A549 treated with GW870086 at 1 μM for 4 hours (cell line): ENCODE measurements around the gene REN. TPM values are rescaled to one million over a fixed set of nuclear protein-coding genes. Genes with fewer than 3 reads are reported as not detected.

Experiments used
- total RNA-seq: library from RNA; stranded (reverse); fragments of 200-300 nt; extraction: Qiagen RNA extraction; gene quantifications from 5 replicates; pipeline ENCODE4 v1.2.3, GENCODE V29; 2022; ENCODE audit warnings: low read depth

Gene REN
- total RNA-seq, result 0.13 TPM in 1 of 5 replicates, not detected in the others

GRCh38 chr1:204166219-204166618 lies at the start of gene REN:
Gene REN (minus strand): TSS chr1:204166337. CDS start chr1:204166293, 44 bp downstream.

DNA sequence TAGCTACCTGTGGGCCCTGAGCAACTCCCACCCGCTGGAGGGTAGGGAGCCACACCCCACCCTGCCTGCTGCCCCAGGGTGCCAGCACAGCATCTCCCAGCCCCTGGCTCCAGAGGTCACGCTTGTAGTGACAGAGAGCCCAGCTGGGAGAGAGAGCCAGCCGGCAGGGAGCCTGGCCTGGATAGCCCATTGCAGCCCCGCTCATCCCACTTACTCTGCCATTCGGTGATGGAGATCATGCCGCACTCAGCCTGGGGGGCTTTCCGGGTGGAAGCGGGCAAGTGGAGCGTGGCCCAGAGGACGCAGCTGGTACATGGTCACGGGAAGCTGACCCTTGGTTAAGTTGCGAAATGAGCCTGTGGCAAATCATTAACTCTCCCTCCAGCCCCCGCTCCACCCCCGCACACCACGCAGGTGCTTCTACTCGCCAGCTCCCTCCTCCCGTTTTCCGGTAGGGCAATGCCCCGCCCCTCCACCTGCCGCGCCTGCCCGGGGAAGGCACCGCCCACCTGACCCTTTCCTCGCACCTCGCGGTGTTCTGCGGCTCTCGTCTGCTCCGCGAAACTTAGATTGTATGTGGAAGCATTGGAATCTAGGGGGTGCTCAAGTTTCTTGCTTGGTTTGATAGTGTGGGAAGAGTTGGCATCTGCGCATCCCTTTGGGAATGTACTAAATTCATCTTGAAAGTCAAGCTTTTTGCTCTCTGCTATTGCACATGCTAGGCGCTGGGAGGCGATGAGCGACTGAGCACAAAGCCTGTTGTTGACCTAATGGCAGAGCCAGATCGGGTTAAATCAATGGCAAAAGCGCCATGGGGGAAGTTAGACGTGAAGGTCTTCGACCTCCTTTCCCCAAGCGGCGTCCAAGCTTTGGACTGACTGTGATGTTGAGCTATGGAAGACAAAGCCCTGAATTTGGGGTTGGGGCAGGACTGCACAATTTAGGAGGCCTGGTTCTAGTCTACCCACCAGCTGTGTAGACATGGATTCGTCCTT lies 47.8 kb upstream of the REN start, which contains the start of gene GOLT1A:
Gene GOLT1A (minus strand): TSS at position 321 of the 995 bp plus-strand sequence. CDS start 82 bp downstream, at position 239.

GRCh38 chr1:204196068-204196795 lies 30.1 kb upstream of the REN start, which contains the start of gene KISS1:
Gene KISS1 (minus strand): TSS chr1:204196491. CDS start chr1:204192876, 3,615 bp downstream.

GRCh38 chr1:204151552-204152309 lies 14.4 kb downstream of the REN start, which contains the start of gene ETNK2:
Gene ETNK2 (minus strand): TSS chr1:204152044. CDS start chr1:204151852, 192 bp downstream.

Other genes with a start within 250 kb of the REN start
- gene SOX13, start 93.2 kb downstream of the REN start, total RNA-seq, result 19.5 to 23.5 TPM (median 22.6 TPM) in 5 replicates
- gene ETNK2, start 14.3 kb downstream of the REN start, total RNA-seq, result 5.6 to 6.4 TPM (median 5.8 TPM) in 5 replicates
- gene KISS1, start 30.2 kb upstream of the REN start, total RNA-seq, result 0.21 to 0.96 TPM (median 0.46 TPM) in 5 replicates
- gene GOLT1A, start 47.7 kb upstream of the REN start, total RNA-seq, result 4.2 to 7.0 TPM (median 4.8 TPM) in 5 replicates
- 26.3 to 37.8 TPM (median 34.4 TPM) in 5 replicates for gene PLEKHA6, start 193.6 kb upstream of the REN start, total RNA-seq
- 26.3 to 32.3 TPM (median 28.7 TPM) in 5 replicates for gene PPP1R15B, start 245.5 kb upstream of the REN start, total RNA-seq